Sigmoid colon (tissue), 4 donors: ENCODE results near the gene ADCY1.

Source experiments
- CTCF ChIP-seq, 4 experiments: fragments of 450-650 bp in 3 of 4; fragments of 200-600 bp in 1 of 4; IDR thresholded peaks; one replicate each; pipeline ENCODE4 v1.5.1; 2016 to 2019; ENCODE audit warnings: antibody characterized with exemption in 4 of 4, mild to moderate bottlenecking in 3 of 4, moderate library complexity in 2 of 4
- EP300 ChIP-seq, 4 donors: sonication (generic); formaldehyde crosslinking; IDR thresholded peaks; one replicate each; pipeline ENCODE4 v1.6.1; 2017; ENCODE audit warnings: antibody characterized with exemption in 4 of 4

DNA sequence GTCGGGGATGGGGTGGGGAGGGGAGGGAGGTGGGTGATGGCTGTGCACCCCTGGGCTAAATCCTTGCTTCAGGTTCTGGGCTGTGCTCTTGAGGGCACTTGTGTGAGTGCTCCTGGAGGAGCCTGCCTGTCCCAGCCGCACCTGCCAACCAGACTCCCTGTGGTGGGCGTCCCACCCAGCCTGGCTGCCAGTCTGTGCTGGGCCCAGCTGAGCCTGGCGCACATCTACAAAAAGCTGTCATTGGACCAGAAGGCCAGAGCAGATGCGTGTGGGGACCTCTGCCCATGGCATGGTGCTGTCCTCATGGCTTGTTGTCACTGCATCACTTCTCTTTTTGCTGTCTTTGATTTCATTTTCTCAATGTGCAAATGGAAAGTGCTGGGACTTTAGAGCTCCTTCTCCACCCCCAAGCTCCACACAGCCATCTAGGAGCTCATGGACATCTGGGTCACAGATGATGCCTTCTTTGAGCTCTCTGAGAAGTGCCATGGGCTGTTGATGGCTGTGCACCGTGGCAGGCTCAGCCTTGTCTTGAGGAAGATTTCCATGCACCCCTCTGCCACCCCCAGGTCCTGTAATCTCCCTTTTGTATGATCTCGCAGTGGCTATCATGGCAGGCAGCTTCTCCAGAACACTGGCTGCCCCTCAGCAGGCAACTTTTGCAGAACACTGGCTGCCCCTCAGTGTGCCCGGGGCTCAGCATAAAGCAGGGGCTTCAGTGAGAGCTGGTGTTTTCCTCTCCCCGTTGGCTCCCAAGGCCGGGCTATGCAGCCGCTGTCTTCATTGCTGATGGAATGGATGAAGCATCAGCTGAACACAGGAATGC lies 83.9 kb downstream of the ADCY1 start:
- no peak for TF ChIP-seq EP300 (IDR thresholded peaks at IDR 0.05)
- no peak for TF ChIP-seq CTCF (IDR thresholded peaks at IDR 0.05)
